Esophagus muscularis mucosa (tissue), 3 donors: ENCODE data around the gene NACC1.

Experiments
- CTCF ChIP-seq, 3 experiments: fragments of 200-600 bp in 2 of 3; fragments of 450-650 bp in 1 of 3; sonication (generic) in 2 of 3; IDR thresholded peaks; one replicate each; pipeline ENCODE4 v1.5.1; 2017 to 2019; ENCODE audit warnings: antibody characterized with exemption in 3 of 3, mild to moderate bottlenecking in 2 of 3, moderate library complexity in 1 of 3
- EP300 ChIP-seq: sonication (generic); formaldehyde crosslinking; IDR thresholded peaks from one replicate; pipeline ENCODE4 v1.6.1; 2017; ENCODE audit warnings: antibody characterized with exemption

- TF ChIP-seq EP300 (no peak), CTCF (IDR thresholded peaks at IDR 0.05) (no peak)
Observed at GRCh38 chr19:13159713-13160112, 41.6 kb downstream of the NACC1 start.
